Small intestine (tissue), 7 donors: ENCODE results near the gene BAIAP2L2. TPM values are rescaled to one million over a fixed set of nuclear protein-coding genes. Genes with fewer than 3 reads are reported as not detected.

Experiments used
- DNase-seq, 2 donors: peaks; one replicate each; pipeline versions ENCODE4 v3.0.0 to v3.0.0-alpha.2; 2013
- FAIRE-seq: peaks from 2 replicates; lab custom pipeline; 2012; peaks lifted over from hg19 to GRCh38; lab: Jason Lieb, UNC
- H3K27ac ChIP-seq, 3 donors: one replicate each; pipeline ENCODE4 v1.5.1; 2013; ENCODE audit warnings: low read length in 2 of 3, mild to moderate bottlenecking in 2 of 3, control low read depth in 1 of 3, inconsistent platforms in 1 of 3, low read depth in 1 of 3, moderate library complexity in 1 of 3
- H3K27me3 ChIP-seq, 3 donors: one replicate each; pipeline ENCODE4 v1.6.1; 2013; ENCODE audit warnings: low read length in 3 of 3, inconsistent platforms in 1 of 3; ENCODE audit not compliant: control insufficient read depth in 3 of 3, insufficient read depth in 3 of 3
- H3K36me3 ChIP-seq, 3 donors: one replicate each; pipeline ENCODE4 v1.6.1; 2013; ENCODE audit warnings: low read length in 3 of 3, inconsistent platforms in 1 of 3, low read depth in 1 of 3, mild to moderate bottlenecking in 1 of 3, moderate library complexity in 1 of 3; ENCODE audit not compliant: control insufficient read depth in 3 of 3, insufficient read depth in 2 of 3
- H3K4me1 ChIP-seq, 3 donors: one replicate each; pipeline ENCODE4 v1.6.1; 2013; ENCODE audit warnings: low read length in 2 of 3, inconsistent platforms in 1 of 3, low read depth in 1 of 3, mild to moderate bottlenecking in 1 of 3, moderate library complexity in 1 of 3; ENCODE audit not compliant: control insufficient read depth in 3 of 3, insufficient read depth in 2 of 3
- H3K4me3 ChIP-seq, 3 donors: one replicate each; pipeline ENCODE4 v1.5.1; 2013; ENCODE audit warnings: low read length in 3 of 3, control low read depth in 1 of 3, inconsistent platforms in 1 of 3, low read depth in 1 of 3, mild to moderate bottlenecking in 1 of 3, moderate library complexity in 1 of 3
- H3K9me3 ChIP-seq, 2 donors: one replicate each; pipeline ENCODE4 v1.6.1; 2013; ENCODE audit warnings: low read depth in 1 of 2, low read length in 1 of 2; ENCODE audit not compliant: control insufficient read depth in 2 of 2, insufficient read depth in 1 of 2
- WGBS, 3 donors: extraction: QIAGEN DNeasy Blood & Tissue Kit; methylation state at CpG; one replicate each; pipeline ENCODE4 v1.1.7; 2013; 5-methylcytosine and 5-hydroxymethylcytosine counted together
- polyA plus RNA-seq, 4 donors: library from polyadenylated mRNA; stranded (reverse) in 3 of 4; unstranded in 1 of 4; fragments of 200-250 nt in 3 of 4; fragments of 120-200 nt in 1 of 4; gene quantifications; one replicate each; pipeline versions ENCODE4 v1.2.1 to v1.2.3, GENCODE V29; 2013
- donor health status: healthy with polysubstance abuse.
- donor health status: control.
- donor health status: control.
- donor health status: Bipolar disorder and iron deficiency.
- donor health status: healthy.

BAIAP2L2 gene
- polyA plus RNA-seq, 4 donors: 59.0 to 484 (median 251) TPM

DNA sequence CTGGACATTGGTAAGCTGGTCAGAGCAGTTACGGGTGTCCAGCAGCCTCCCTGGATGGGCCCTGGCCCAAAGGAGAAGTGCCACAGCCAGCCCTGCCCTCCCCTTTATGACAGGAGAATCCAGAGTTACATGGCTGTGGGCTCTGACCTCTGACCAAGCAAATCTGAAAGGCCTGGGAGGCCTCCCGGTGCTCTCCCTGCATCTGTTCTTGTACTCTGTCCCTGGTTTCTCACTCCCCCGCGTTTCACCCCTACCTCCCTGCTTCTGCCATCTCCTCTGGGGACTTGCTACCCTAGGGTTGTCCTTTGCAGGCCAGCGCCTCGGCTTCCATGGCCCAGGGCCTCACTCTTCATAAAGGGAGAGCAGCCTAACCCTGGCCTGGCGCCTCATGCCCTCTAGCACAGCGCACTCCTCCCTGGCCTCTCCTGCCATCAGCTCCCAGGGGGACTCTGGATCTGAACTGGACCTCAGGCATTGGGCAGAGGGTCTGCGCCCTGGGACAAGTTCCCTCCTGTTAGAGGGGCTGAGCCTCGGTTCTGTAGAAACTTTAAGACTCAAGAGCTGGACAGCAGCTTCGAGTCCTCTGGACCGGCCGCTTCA, 42.6 kb downstream of the BAIAP2L2 start:
- H3K4me1 ChIP-seq: peaks cover 0 to 23% (median 0%) of the 10 kb centered on the region in 3 donors
- peaks cover 12 to 93% (median 12%) of the 10 kb centered on the region in 3 donors for H3K36me3 ChIP-seq
- 89 to 95% (median 91%) methylated on average over 13 of the region's 13 CpGs for WGBS, 3 donors
- no peak overlapping the region for H3K4me3 ChIP-seq
- H3K9me3 ChIP-seq: no peaks in the 10 kb centered on the region
- DNase-seq (peak in 1 of 2 donors; percentile 65), FAIRE-seq (no peak)
- H3K27ac ChIP-seq: peak overlapping the region in 1 of 3 donors; percentile 42
- H3K27me3 ChIP-seq: no peaks in the 10 kb centered on the region

DNA sequence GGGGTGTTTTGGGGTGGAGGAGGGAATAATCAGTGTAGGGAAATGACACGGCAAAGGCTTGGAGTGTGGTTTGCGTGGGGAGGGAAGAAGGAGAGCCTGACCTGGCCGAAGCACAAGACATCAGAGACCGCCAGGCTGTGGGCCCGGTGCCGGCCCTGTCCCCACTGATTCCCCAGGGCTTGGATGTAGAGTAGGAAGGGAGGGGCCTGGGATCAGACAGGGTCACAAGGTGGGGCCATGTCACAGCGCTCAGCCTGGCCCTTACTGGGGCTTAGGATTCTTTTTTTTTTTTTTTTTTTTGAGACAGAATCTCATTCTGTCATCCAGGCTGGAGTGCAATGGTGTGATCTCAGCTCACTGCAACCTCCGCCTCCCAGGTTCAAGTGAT, 43.5 kb downstream of the BAIAP2L2 start:
- H3K27me3 ChIP-seq: no peaks in the 10 kb centered on the region
- H3K9me3 ChIP-seq: no peaks in the 10 kb centered on the region
- no peak overlapping the region for H3K4me3 ChIP-seq
- no peak overlapping the region for H3K27ac ChIP-seq
- FAIRE-seq (no peak), DNase-seq (no peak)
- peaks cover 0 to 23% (median 0%) of the 10 kb centered on the region in 3 donors for H3K4me1 ChIP-seq
- peaks cover 12 to 84% (median 12%) of the 10 kb centered on the region in 3 donors for H3K36me3 ChIP-seq
- WGBS, 3 donors: 83 to 94% (median 91%) methylated on average over 8 of the region's 8 CpGs

- Histone ChIP-seq H3K36me3 (peaks cover 12 to 81% (median 12%) of the 10 kb centered on the region in 3 donors), H3K27ac (no peak overlapping the region), H3K9me3 (no peaks in the 10 kb centered on the region), H3K4me1 (peaks cover 0 to 23% (median 0%) of the 10 kb centered on the region in 3 donors), H3K27me3 (no peaks in the 10 kb centered on the region), H3K4me3 (no peak overlapping the region)
- FAIRE-seq: no peak
- DNase-seq: no peak
- 80 to 93% (median 83%) methylated on average over 13 of the region's 13 CpGs for WGBS, 3 donors
Observed at GRCh38 chr22:38066381-38067027, 44.0 kb downstream of the BAIAP2L2 start.

DNA sequence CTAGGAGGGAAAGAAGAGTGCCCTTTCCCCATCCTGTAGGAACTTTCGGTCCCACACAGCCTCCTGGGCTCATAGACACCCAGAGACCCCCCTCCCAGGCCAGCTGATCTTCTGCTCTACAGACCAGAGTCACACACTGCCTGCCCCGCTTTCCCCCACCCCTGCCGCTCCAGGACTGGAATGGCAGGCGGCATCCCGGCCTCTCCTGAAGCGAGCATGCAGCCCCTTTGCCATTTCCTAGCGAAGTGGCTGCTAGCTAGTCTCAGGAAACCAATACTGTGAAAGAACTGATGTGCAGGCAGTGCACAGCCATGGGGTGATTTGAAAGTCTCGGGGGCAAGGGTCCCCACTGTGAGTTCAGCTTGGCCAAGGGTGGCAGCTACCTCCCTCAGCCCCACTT, 44.9 kb downstream of the BAIAP2L2 start:
- Histone ChIP-seq H3K4me3 (no peak overlapping the region), H3K36me3 (peaks cover 12 to 83% (median 12%) of the 10 kb centered on the region in 3 donors), H3K9me3 (no peaks in the 10 kb centered on the region), H3K4me1 (peaks cover 0 to 23% (median 0%) of the 10 kb centered on the region in 3 donors), H3K27ac (no peak overlapping the region), H3K27me3 (no peaks in the 10 kb centered on the region)
- DNase-seq (no peak), FAIRE-seq (no peak)
- 95 to 98% (median 98%) methylated on average over 8 of the region's 8 CpGs for WGBS, 3 donors

DNA sequence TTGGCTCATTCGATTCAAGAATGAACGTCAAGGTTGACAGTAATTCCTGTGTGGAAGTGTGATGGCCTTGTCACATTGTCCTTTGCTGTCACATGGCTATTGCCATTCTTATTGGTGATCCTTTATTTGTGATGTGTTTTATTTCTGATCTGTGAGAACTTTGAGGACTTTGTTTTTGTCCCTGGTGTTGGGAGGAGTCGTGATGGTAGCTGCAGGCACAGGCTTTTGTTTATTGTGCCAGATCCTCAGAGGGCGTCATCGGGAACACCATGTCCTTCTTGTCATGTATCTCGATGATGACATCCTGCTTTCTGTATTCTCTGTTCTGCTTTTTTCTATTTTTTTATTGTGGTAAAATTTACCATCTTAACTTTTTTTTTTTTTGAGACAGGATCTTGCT, 47.7 kb downstream of the BAIAP2L2 start:
- H3K27ac ChIP-seq: no peak overlapping the region
- 80 to 82% (median 80%) methylated on average over 6 of the region's 6 CpGs for WGBS, 3 donors
- no peaks in the 10 kb centered on the region for H3K27me3 ChIP-seq
- H3K36me3 ChIP-seq: peaks cover 10 to 71% (median 11%) of the 10 kb centered on the region in 3 donors
- H3K4me3 ChIP-seq: no peak overlapping the region
- peaks cover 0 to 15% (median 0%) of the 10 kb centered on the region in 3 donors for H3K4me1 ChIP-seq
- DNase-seq: no peak
- no peaks in the 10 kb centered on the region for H3K9me3 ChIP-seq
- no peak for FAIRE-seq

- FAIRE-seq (no peak), DNase-seq (peak; percentile 90 to 96)
- Histone ChIP-seq H3K36me3 (peaks cover 0 to 26% (median 2%) of the 10 kb centered on the region in 3 donors), H3K27ac (peak within 1 kb of the TSS; percentile 86 to 89 (median 87)), H3K4me1 (peaks cover 0 to 11% (median 2%) of the 10 kb centered on the region in 3 donors), H3K9me3 (no peaks in the 10 kb centered on the region), H3K27me3 (peaks cover 0 to 2% (median 0%) of the 10 kb centered on the region in 3 donors), H3K4me3 (peak within 1 kb of the TSS; percentile 32 to 75 (median 73))
- 0 to 2% (median 2%) methylated on average over 44 to 47 of the region's 47 CpGs for WGBS, 3 donors
Observed at GRCh38 chr22:38056969-38057891, 53.3 kb downstream of the BAIAP2L2 start, which contains the start of gene PICK1. Gene PICK1, plus strand, starts transcription at chr22:38057404. Its CDS starts 406 bp downstream, at chr22:38057810.

- Histone ChIP-seq H3K9me3 (no peaks in the 10 kb centered on the region), H3K4me1 (peaks cover 0 to 4% (median 2%) of the 10 kb centered on the region in 3 donors), H3K4me3 (no peak overlapping the region), H3K27me3 (peaks cover 0 to 5% (median 0%) of the 10 kb centered on the region in 3 donors), H3K27ac (no peak overlapping the region), H3K36me3 (no peaks in the 10 kb centered on the region)
- FAIRE-seq (no peak), DNase-seq (peak; percentile 77 to 90)
- WGBS, 3 donors: 29 to 31% (median 29%) methylated on average over 26 to 30 of the region's 30 CpGs
Observed at GRCh38 chr22:38051900-38052862, 58.3 kb downstream of the BAIAP2L2 start.
